ENCODE results near the gene TMEM179B. TPM values are rescaled to one million over a fixed set of nuclear protein-coding genes. Genes with fewer than 3 reads are reported as not detected.

TMEM179B gene
- total and polyA plus RNA-seq, 7 donors: 27.0 to 63.9 (median 39.0) TPM

DNA sequence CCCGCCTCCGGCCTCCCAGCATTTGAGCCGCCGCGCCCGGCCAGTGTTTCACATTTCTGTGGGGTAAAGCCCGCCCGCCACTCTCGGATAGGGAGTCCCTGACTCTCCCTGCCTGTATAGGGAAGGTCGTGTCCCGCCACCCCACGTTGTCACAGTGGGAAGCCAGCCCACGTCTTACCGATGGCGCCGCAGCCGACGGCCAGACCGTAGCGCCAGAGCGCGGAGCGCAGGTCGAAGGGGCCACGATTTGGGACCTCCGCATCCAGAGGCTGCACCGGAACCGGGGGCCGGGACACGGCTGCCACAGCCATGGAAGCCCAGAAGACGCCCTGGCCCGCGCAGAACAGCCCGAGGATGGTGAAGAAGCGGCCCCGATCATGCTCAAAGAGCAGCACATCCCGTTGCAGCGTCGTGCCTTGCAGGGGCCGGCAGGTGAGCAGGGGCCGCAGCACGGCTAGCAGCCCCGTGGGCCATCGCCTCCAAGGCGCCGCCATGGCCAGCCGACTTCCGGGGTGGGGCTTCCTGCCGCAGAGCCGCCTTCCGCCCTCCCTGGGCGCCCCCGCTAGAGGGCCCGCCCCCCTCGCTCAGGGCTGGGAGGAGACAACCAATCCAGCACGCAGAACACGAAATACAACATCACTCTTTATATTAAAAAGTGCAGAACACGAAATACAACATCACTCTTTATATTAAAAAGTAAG, 4.4 kb downstream of the TMEM179B start, which contains the start of gene TMEM223:
Gene TMEM223, minus strand, starts transcription at position 506 of the 701 bp plus-strand sequence. Its CDS starts 12 bp downstream, at position 494.
- Histone ChIP-seq H3K9me3 (no peaks in the 10 kb centered on the region), H3K4me3 (peak within 1 kb of the TSS; percentile 72 to 97 (median 76)), H3K4me1 (peaks cover 0 to 44% (median 38%) of the 10 kb centered on the region in 4 donors), H3K27me3 (no peaks in the 10 kb centered on the region), H3K36me3 (peaks cover 35 to 67% (median 41%) of the 10 kb centered on the region in 4 donors), H3K27ac (peak within 1 kb of the TSS; percentile 83 to 90 (median 87))
- DNase-seq: peak; percentile 94
- intact Hi-C loops (cut with DNase I): loop anchor here (5.0 kb wide), 1 partner anchor 41 kb away; the partner anchor contains the start of genes STX5 and TEX54
- TF ChIP-seq, protein P1, sequence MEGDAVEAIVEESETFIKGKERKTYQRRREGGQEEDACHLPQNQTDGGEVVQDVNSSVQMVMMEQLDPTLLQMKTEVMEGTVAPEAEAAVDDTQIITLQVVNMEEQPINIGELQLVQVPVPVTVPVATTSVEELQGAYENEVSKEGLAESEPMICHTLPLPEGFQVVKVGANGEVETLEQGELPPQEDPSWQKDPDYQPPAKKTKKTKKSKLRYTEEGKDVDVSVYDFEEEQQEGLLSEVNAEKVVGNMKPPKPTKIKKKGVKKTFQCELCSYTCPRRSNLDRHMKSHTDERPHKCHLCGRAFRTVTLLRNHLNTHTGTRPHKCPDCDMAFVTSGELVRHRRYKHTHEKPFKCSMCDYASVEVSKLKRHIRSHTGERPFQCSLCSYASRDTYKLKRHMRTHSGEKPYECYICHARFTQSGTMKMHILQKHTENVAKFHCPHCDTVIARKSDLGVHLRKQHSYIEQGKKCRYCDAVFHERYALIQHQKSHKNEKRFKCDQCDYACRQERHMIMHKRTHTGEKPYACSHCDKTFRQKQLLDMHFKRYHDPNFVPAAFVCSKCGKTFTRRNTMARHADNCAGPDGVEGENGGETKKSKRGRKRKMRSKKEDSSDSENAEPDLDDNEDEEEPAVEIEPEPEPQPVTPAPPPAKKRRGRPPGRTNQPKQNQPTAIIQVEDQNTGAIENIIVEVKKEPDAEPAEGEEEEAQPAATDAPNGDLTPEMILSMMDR (IDR thresholded peaks at IDR 0.05): no peak
- peak; percentile 70 to 95 (median 86) for TF ChIP-seq POLR2AphosphoS5 (IDR thresholded peaks at IDR 0.05)
- TF ChIP-seq POLR2A (IDR thresholded peaks at IDR 0.05): peak; percentile 70 to 81
- no peak for TF ChIP-seq EP300 (IDR thresholded peaks at IDR 0.05)
- 0 to 1% methylated on average over 58 of the region's 58 CpGs for WGBS, 2 donors

GRCh38 chr11:62792202-62792575, 5.0 kb downstream of the TMEM179B start:
- H3K4me1 ChIP-seq: peaks cover 0 to 44% (median 38%) of the 10 kb centered on the region in 4 donors
- intact Hi-C loops (cut with DNase I): loop anchor here (5.0 kb wide), 1 partner anchor 40 kb away; the partner anchor contains the start of genes STX5 and TEX54
- H3K4me3 ChIP-seq: peak overlapping the region; percentile 72 to 97 (median 76)
- H3K9me3 ChIP-seq: no peaks in the 10 kb centered on the region
- H3K27ac ChIP-seq: peak overlapping the region; percentile 83 to 90 (median 87)
- TF ChIP-seq, protein P1 (IDR thresholded peaks at IDR 0.05): no peak
- no peak for TF ChIP-seq POLR2AphosphoS5 (IDR thresholded peaks at IDR 0.05)
- TF ChIP-seq EP300 (IDR thresholded peaks at IDR 0.05): no peak
- no peak for TF ChIP-seq POLR2A (IDR thresholded peaks at IDR 0.05)
- H3K36me3 ChIP-seq: peaks cover 40 to 72% (median 47%) of the 10 kb centered on the region in 4 donors
- DNase-seq: peak; percentile 81
- 29 to 30% methylated on average over 11 of the region's 11 CpGs for WGBS, 2 donors
- no peaks in the 10 kb centered on the region for H3K27me3 ChIP-seq

DNA sequence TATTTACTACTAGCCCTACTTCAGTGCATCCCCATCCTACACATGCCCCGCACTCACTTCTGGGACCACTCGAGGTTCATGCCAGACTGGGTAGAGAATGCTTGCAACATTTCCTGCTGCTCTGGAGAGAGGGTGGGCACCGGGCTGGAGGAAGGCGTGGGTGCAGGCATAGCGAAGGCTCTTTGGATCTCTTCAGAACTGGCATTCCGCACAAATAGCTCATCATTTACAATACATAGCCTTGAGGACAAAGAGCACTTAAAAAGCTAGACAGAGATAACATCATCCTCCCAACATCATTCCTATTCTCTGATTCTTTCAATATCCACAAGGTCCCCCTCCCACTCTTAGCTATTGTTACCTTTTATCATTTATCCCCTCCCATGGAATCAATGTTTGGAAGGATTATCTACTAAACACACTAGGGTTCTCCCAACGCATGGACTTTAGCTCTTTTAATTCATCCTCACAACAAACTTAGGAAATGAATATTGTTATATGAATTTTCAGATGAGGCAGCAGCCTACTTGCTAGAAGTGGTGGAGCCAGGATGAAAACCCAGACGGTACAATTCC, 7.1 kb downstream of the TMEM179B start:
- no peak for TF ChIP-seq POLR2AphosphoS5 (IDR thresholded peaks at IDR 0.05)
- no peak for TF ChIP-seq EP300 (IDR thresholded peaks at IDR 0.05)
- no peak for DNase-seq
- H3K27me3 ChIP-seq: no peaks in the 10 kb centered on the region
- intact Hi-C loops (cut with DNase I): loop anchor here (5.0 kb wide), 1 partner anchor 38 kb away; the partner anchor contains the start of genes STX5 and TEX54
- peaks cover 52 to 87% (median 64%) of the 10 kb centered on the region in 4 donors for H3K36me3 ChIP-seq
- H3K9me3 ChIP-seq: no peaks in the 10 kb centered on the region
- H3K27ac ChIP-seq: no peak overlapping the region
- 93 to 94% methylated on average over 8 of the region's 8 CpGs for WGBS, 2 donors
- H3K4me1 ChIP-seq: peaks cover 0 to 29% (median 24%) of the 10 kb centered on the region in 4 donors
- no peak overlapping the region for H3K4me3 ChIP-seq

DNA sequence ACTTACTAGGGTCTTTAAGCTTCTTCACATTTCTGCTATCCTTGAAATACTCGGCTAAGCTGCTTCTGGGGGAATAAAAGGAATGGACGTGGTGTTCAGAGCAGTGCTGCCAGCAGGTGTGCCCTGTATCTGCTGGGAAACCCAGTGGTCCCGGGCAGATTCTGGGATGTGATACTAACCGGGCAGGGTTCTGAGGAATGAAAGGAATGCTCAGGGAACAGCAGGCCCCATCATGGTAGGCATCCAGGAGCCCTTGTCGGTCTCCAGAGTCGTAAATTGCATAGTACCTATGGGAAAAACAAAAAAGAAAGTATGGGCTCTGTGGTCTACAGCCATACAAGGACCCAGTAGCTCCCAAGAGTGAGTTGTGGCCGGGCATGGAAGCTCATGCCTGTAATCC, 9.1 kb downstream of the TMEM179B start:
- peaks cover 0 to 11% (median 10%) of the 10 kb centered on the region in 4 donors for H3K4me1 ChIP-seq
- no peaks in the 10 kb centered on the region for H3K27me3 ChIP-seq
- H3K27ac ChIP-seq: no peak overlapping the region
- TF ChIP-seq EP300 (IDR thresholded peaks at IDR 0.05): no peak
- no peak for TF ChIP-seq POLR2AphosphoS5 (IDR thresholded peaks at IDR 0.05)
- no peak for TF ChIP-seq POLR2A (IDR thresholded peaks at IDR 0.05)
- no peak for DNase-seq
- H3K4me3 ChIP-seq: no peak overlapping the region
- H3K9me3 ChIP-seq: no peaks in the 10 kb centered on the region
- WGBS, 2 donors: 91% methylated on average over 7 of the region's 7 CpGs
- peaks cover 69 to 93% (median 78%) of the 10 kb centered on the region in 4 donors for H3K36me3 ChIP-seq
- intact Hi-C loops (cut with DNase I): no loop called here

- Histone ChIP-seq H3K4me1 (peaks cover 0 to 16% (median 13%) of the 10 kb centered on the region in 4 donors), H3K4me3 (no peak overlapping the region), H3K9me3 (no peaks in the 10 kb centered on the region), H3K36me3 (peaks cover 73 to 92% (median 86%) of the 10 kb centered on the region in 4 donors), H3K27ac (no peak overlapping the region), H3K27me3 (no peaks in the 10 kb centered on the region)
- 89 to 94% methylated on average over 10 of the region's 10 CpGs for WGBS, 2 donors
- TF ChIP-seq, protein P1 (IDR thresholded peaks at IDR 0.05): no peak
- TF ChIP-seq EP300 (IDR thresholded peaks at IDR 0.05) (no peak), POLR2A (IDR thresholded peaks at IDR 0.05) (no peak), POLR2AphosphoS5 (IDR thresholded peaks at IDR 0.05) (no peak)
- intact Hi-C loops (cut with DNase I): no loop called here
- no peak for DNase-seq
Measured at GRCh38 chr11:62799486-62799885, 12.3 kb downstream of the TMEM179B start.

Measured in sigmoid colon (tissue), 7 donors.